Measurements from ENCODE around the gene DGAT2. TPM values are rescaled to one million over a fixed set of nuclear protein-coding genes. Genes with fewer than 3 reads are reported as not detected.

The DGAT2 gene
- total and polyA plus RNA-seq, 8 donors, result 1.2 to 14.9 (median 1.5) TPM

GRCh38 chr11:75840522-75840921 is 71.9 kb downstream of the DGAT2 start:
- ATAC-seq (peak; percentile 77), DNase-seq (no peak)
- H3K4me3 ChIP-seq, result no peak overlapping the region
- peak overlapping the region; percentile 14 to 31 for H3K27ac ChIP-seq
- intact Hi-C loops (cut with DNase I), result no loop called here
- no peaks in the 10 kb centered on the region for H3K27me3 ChIP-seq
- TF ChIP-seq CTCF (IDR thresholded peaks at IDR 0.05), result no peak
- H3K4me1 ChIP-seq, result peaks cover 5 to 32% of the 10 kb centered on the region in 2 donors
- peaks cover 0 to 5% of the 10 kb centered on the region in 2 donors for H3K36me3 ChIP-seq
- no peaks in the 10 kb centered on the region for H3K9me3 ChIP-seq

GRCh38 chr11:75841739-75842138 is 73.2 kb downstream of the DGAT2 start:
- DNase-seq, result no peak
- Histone ChIP-seq H3K4me1 (peaks cover 5 to 23% of the 10 kb centered on the region in 2 donors), H3K4me3 (no peak overlapping the region), H3K27me3 (no peaks in the 10 kb centered on the region), H3K36me3 (peaks cover 0 to 5% of the 10 kb centered on the region in 2 donors), H3K9me3 (no peaks in the 10 kb centered on the region), H3K27ac (no peak overlapping the region)
- intact Hi-C loops (cut with DNase I), result no loop called here
- no peak for ATAC-seq
- TF ChIP-seq CTCF (IDR thresholded peaks at IDR 0.05), result no peak

DNA sequence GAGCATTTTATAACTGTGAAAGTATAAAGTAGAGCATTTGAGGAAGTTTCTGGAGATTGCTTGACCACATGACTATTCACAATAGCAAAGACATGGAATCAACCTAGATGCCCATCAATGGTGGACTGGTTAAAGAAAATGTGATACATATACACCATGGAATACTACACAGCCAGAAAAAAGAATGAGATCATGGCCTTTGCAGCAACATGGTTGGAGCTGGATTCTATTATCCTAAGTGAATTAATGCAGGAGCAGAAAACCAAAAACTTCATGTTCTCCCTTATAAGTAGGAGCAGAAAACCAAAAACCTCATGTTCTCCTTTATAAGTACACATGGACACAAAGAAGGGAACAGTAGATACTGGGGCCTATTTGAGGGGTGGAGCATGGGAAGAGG is 76.7 kb downstream of the DGAT2 start:
- no peak overlapping the region for H3K4me3 ChIP-seq
- no peaks in the 10 kb centered on the region for H3K27me3 ChIP-seq
- H3K4me1 ChIP-seq, result peaks cover 5 to 26% of the 10 kb centered on the region in 2 donors
- no peak for DNase-seq
- H3K36me3 ChIP-seq, result no peaks in the 10 kb centered on the region
- H3K27ac ChIP-seq, result no peak overlapping the region
- TF ChIP-seq CTCF (IDR thresholded peaks at IDR 0.05), result no peak
- no peak for ATAC-seq
- no peaks in the 10 kb centered on the region for H3K9me3 ChIP-seq
- intact Hi-C loops (cut with DNase I), result no loop called here

- DNase-seq (no peak), ATAC-seq (no peak)
- TF ChIP-seq CTCF (IDR thresholded peaks at IDR 0.05), result no peak
- Histone ChIP-seq H3K27me3 (no peaks in the 10 kb centered on the region), H3K36me3 (peaks cover 0 to 11% of the 10 kb centered on the region in 2 donors), H3K27ac (no peak overlapping the region), H3K4me1 (peaks cover 7 to 26% of the 10 kb centered on the region in 2 donors), H3K4me3 (no peak overlapping the region), H3K9me3 (no peaks in the 10 kb centered on the region)
- intact Hi-C loops (cut with DNase I), result no loop called here
Observed at GRCh38 chr11:75849894-75850293, 81.3 kb downstream of the DGAT2 start.

GRCh38 chr11:75850787-75851186 is 82.2 kb downstream of the DGAT2 start:
- no peak for TF ChIP-seq CTCF (IDR thresholded peaks at IDR 0.05)
- peak; percentile 86 for ATAC-seq
- intact Hi-C loops (cut with DNase I), result no loop called here

More at GRCh38 chr11:75850787-75851186, 82.2 kb downstream of the DGAT2 start:
- Histone ChIP-seq H3K36me3 (peaks cover 0 to 11% of the 10 kb centered on the region in 2 donors), H3K27me3 (no peaks in the 10 kb centered on the region), H3K4me3 (no peak overlapping the region), H3K27ac (peak overlapping the region; percentile 28 to 30), H3K4me1 (peaks cover 7 to 26% of the 10 kb centered on the region in 2 donors), H3K9me3 (no peaks in the 10 kb centered on the region)
- no peak for DNase-seq

Other genes starting within 250 kb of the DGAT2 start
- gene GDPD5, start 242.8 kb upstream of the DGAT2 start, total RNA-seq, result 10 to 100 TPM; 10.5 to 15.5 TPM
- 10 to 100 TPM; 24.0 to 34.8 (median 28.4) TPM for gene GDPD5, start 242.8 kb upstream of the DGAT2 start, polyA plus RNA-seq (ENCODE audit: insufficient read length in 6 of 6)
- 100 to 1,000 TPM; 358 to 516 TPM for gene SERPINH1, start 206.5 kb upstream of the DGAT2 start, total RNA-seq
- 100 to 1,000 TPM; 390 to 538 (median 458) TPM for gene SERPINH1, start 206.5 kb upstream of the DGAT2 start, polyA plus RNA-seq (ENCODE audit: insufficient read length in 6 of 6)
- gene MAP6, start 99.7 kb upstream of the DGAT2 start, total RNA-seq, result 1 to 10 TPM; 5.9 to 6.6 TPM
- 1 to 10 TPM; 7.0 to 9.8 (median 8.7) TPM for gene MAP6, start 99.7 kb upstream of the DGAT2 start, polyA plus RNA-seq (ENCODE audit: insufficient read length in 6 of 6)
- gene MOGAT2, start 50.9 kb upstream of the DGAT2 start, total RNA-seq, result not detected
- not detected for gene MOGAT2, start 50.9 kb upstream of the DGAT2 start, polyA plus RNA-seq (ENCODE audit: insufficient read length in 6 of 6)
- gene UVRAG, start 46.4 kb downstream of the DGAT2 start, total RNA-seq, result 10 to 100 TPM; 29.6 to 36.0 TPM
- 10 to 100 TPM; 19.3 to 23.0 (median 21.5) TPM for gene UVRAG, start 46.4 kb downstream of the DGAT2 start, polyA plus RNA-seq (ENCODE audit: insufficient read length in 6 of 6)